HCT116 (cell line): ENCODE measurements around the gene FAM114A1.

Experiments
- EZH2 ChIP-seq: fragments of 200-600 bp; sonication (generic); IDR thresholded peaks from 2 replicates; pipeline ENCODE4 v1.6.1; 2017; ENCODE audit warnings: antibody characterized with exemption, mixed run types
- JUND ChIP-seq: IDR thresholded peaks from 2 replicates; pipeline ENCODE4 v1.6.1; 2012
- POLR2A ChIP-seq: IDR thresholded peaks from 2 replicates; pipeline ENCODE4 v1.7.0; 2011; ENCODE audit warnings: borderline replicate concordance; ENCODE audit not compliant: insufficient read depth, insufficient read length; ENCODE audit errors: extremely low read depth
- POLR2AphosphoS5 ChIP-seq: IDR thresholded peaks from 2 replicates; pipeline ENCODE4 v1.6.1; 2011; ENCODE audit warnings: mild to moderate bottlenecking, low read depth, low read length, moderate library complexity
- SP1 ChIP-seq: IDR thresholded peaks from 2 replicates; pipeline ENCODE4 v1.6.1; 2012; ENCODE audit warnings: low read depth
- TF ChIP-seq, protein P1 (sequence below), 3 experiments: fragments of 200-600 bp in 1 of 3; sonication (generic) in 1 of 3; IDR thresholded peaks in 2 of 3; conservative IDR thresholded peaks in 1 of 3; 2 replicates each; pipeline ENCODE4 v1.5.1; 2012 to 2017; ENCODE audit warnings: low read depth in 2 of 3, low read length in 2 of 3, antibody characterized with exemption in 1 of 3, borderline replicate concordance in 1 of 3, control low read depth in 1 of 3, mild to moderate bottlenecking in 1 of 3, mixed read lengths in 1 of 3, mixed run types in 1 of 3, moderate library complexity in 1 of 3; ENCODE audit not compliant: insufficient read depth in 1 of 3
- TF ChIP-seq, protein P2 (sequence below): IDR thresholded peaks from 2 replicates; pipeline ENCODE4 v1.6.1; 2012; ENCODE audit warnings: low read depth

DNA sequence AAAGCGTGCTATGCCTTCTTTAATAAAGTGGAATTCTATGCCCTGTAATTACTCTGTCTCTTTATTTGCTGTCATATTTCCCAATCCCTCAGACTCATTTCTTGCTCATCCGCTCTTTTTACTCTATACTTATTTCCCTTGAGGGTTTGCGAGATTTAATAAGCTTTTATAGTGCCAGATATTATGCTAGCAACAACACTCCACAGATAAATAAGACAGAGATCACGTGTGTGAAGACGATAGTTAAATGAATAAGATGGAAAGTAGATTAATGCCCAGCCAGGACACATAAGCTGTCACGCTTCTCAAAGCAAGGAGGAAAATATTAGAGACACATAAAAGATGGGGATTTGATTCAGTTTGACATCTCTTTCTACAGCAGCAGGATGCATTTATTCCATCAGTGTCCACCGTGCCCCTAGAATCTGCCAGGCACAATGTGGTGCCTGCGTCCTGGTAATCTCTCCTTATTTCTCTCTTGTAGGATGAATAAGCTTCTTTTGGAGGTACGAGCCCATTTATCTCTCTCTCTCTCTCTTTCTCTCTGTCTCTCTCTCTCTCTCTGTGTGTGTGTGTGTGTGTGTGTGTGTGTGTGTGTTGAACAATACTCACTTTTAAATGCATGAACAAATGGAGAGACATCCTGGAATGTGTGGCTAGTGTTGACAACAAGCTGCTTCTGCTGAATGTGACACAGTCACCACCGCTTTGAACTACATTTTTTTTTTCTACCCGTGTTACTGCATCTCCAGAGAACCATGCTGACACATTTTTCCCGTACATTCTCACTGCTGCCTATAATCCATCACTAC, 116.4 kb downstream of the FAM114A1 start:
- TF ChIP-seq, protein P1, sequence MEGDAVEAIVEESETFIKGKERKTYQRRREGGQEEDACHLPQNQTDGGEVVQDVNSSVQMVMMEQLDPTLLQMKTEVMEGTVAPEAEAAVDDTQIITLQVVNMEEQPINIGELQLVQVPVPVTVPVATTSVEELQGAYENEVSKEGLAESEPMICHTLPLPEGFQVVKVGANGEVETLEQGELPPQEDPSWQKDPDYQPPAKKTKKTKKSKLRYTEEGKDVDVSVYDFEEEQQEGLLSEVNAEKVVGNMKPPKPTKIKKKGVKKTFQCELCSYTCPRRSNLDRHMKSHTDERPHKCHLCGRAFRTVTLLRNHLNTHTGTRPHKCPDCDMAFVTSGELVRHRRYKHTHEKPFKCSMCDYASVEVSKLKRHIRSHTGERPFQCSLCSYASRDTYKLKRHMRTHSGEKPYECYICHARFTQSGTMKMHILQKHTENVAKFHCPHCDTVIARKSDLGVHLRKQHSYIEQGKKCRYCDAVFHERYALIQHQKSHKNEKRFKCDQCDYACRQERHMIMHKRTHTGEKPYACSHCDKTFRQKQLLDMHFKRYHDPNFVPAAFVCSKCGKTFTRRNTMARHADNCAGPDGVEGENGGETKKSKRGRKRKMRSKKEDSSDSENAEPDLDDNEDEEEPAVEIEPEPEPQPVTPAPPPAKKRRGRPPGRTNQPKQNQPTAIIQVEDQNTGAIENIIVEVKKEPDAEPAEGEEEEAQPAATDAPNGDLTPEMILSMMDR (IDR thresholded peaks at IDR 0.05 in 2 of 3, conservative IDR thresholded peaks at IDR 0.05 in 1 of 3; ENCODE audit: borderline replicate concordance in 1 of 3, insufficient read depth in 1 of 3, low read depth in 2 of 3, low read length in 2 of 3): no peak
- TF ChIP-seq SP1 (no peak), POLR2AphosphoS5 (no peak), POLR2A (no peak), EZH2 (no peak), JUND (no peak)
- TF ChIP-seq, protein P2, sequence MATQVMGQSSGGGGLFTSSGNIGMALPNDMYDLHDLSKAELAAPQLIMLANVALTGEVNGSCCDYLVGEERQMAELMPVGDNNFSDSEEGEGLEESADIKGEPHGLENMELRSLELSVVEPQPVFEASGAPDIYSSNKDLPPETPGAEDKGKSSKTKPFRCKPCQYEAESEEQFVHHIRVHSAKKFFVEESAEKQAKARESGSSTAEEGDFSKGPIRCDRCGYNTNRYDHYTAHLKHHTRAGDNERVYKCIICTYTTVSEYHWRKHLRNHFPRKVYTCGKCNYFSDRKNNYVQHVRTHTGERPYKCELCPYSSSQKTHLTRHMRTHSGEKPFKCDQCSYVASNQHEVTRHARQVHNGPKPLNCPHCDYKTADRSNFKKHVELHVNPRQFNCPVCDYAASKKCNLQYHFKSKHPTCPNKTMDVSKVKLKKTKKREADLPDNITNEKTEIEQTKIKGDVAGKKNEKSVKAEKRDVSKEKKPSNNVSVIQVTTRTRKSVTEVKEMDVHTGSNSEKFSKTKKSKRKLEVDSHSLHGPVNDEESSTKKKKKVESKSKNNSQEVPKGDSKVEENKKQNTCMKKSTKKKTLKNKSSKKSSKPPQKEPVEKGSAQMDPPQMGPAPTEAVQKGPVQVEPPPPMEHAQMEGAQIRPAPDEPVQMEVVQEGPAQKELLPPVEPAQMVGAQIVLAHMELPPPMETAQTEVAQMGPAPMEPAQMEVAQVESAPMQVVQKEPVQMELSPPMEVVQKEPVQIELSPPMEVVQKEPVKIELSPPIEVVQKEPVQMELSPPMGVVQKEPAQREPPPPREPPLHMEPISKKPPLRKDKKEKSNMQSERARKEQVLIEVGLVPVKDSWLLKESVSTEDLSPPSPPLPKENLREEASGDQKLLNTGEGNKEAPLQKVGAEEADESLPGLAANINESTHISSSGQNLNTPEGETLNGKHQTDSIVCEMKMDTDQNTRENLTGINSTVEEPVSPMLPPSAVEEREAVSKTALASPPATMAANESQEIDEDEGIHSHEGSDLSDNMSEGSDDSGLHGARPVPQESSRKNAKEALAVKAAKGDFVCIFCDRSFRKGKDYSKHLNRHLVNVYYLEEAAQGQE: no peak
